ENCODE measurements around the gene CHCHD5.

DNA sequence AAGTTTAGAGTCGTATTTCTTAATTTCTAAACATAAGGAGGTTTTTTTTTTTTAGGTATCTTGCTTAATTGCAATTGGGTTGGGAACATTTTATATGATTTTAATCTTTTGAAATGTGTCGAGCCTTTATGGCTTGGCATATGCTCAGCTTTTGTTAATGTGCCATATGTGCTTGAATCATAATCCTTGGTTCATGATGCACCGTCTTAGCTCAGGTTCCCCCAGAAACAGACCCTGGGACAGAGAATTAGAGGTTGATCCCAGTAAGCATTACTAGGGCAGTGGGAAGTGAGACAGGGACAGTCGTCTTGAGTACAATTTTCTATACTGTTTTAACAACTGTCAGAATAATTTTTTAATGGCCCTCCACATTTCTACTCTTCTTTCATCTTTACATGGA, 9.3 kb downstream of the CHCHD5 start:
- TF ChIP-seq, protein P1, sequence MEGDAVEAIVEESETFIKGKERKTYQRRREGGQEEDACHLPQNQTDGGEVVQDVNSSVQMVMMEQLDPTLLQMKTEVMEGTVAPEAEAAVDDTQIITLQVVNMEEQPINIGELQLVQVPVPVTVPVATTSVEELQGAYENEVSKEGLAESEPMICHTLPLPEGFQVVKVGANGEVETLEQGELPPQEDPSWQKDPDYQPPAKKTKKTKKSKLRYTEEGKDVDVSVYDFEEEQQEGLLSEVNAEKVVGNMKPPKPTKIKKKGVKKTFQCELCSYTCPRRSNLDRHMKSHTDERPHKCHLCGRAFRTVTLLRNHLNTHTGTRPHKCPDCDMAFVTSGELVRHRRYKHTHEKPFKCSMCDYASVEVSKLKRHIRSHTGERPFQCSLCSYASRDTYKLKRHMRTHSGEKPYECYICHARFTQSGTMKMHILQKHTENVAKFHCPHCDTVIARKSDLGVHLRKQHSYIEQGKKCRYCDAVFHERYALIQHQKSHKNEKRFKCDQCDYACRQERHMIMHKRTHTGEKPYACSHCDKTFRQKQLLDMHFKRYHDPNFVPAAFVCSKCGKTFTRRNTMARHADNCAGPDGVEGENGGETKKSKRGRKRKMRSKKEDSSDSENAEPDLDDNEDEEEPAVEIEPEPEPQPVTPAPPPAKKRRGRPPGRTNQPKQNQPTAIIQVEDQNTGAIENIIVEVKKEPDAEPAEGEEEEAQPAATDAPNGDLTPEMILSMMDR (conservative IDR thresholded peaks at IDR 0.05; ENCODE audit: low read depth, low read length), result no peak
- TF ChIP-seq EZH2 (IDR thresholded peaks at IDR 0.05; ENCODE audit: low read length, unreplicated experiment) (no peak), EZH2phosphoT487 (IDR thresholded peaks at IDR 0.05; ENCODE audit: borderline replicate concordance, low read length) (no peak)
